Stromal cell of bone marrow (primary cell): ENCODE measurements around the gene PTTG1.

Source experiments
- DNase-seq: peaks from one replicate; pipeline ENCODE4 v3.0.0-alpha.2; 2012; ENCODE audit warnings: low read depth

Gene PTTG1

DNA sequence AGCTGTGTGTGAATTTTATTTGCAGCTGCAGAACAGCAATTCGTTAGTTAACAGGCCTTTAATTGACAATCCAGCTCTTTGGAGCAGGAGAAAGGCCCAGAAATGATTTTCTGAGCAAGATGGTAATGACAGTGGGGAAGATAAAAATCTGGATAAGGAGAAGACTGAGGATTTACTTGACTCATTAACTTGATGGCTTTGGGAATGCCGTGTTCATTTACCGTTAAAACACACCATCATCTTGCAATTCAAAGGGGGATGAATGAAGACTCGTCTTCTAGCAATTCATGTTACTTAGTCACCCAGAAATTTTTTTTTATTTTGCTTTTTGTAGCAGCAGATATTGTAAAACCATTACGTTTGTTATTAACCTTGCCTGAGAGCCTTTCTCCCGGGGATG is 52.0 kb downstream of the PTTG1 start:
- no peak for DNase-seq

DNA sequence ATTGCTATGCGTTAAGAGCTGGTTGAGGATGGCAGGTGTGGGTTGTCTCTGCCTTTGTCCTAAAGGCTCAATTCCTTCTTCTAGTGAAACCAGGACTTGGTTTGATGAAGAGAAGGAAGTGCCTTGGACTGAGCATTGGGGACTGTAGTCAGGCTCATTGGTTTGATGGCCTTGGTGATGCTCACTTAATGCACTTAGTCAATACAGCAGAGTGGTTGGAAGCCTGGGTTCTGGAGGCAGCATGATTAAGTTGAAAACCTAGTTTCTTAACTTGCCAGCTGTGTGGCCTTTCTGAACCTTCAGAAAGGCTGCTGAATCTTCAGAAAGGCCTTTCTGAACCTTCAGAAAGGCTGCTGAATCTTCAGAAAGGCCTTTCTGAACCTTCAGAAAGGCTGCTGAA is 52.4 kb downstream of the PTTG1 start:
- no peak for DNase-seq

DNA sequence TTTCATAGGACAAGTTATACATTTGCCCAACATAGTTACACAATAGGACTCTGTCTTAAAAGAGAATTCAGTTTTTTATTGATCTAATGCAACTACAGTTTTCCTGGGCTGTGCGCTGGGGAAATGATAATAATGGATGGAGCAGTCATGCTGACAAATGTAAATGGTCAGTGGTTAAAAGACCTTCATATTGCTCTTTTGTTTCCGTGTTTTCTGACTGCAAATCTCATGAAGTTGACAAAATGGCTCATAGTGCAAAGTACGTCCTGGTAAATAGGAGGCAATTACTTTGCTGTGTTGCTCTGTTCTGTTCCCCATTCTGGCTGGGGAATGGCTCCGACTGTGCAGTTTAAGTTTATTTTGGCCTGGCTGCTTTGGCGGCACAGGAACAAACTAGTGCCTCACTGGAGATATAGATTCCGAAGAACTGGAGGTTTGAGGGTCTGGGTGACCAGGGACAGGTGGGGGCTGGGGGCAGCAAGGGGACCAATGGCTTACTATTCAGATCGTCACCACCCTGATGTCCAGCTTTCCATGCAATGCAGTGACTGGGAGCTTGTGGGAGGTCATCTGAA is 54.3 kb downstream of the PTTG1 start:
- DNase-seq, result no peak

DNA sequence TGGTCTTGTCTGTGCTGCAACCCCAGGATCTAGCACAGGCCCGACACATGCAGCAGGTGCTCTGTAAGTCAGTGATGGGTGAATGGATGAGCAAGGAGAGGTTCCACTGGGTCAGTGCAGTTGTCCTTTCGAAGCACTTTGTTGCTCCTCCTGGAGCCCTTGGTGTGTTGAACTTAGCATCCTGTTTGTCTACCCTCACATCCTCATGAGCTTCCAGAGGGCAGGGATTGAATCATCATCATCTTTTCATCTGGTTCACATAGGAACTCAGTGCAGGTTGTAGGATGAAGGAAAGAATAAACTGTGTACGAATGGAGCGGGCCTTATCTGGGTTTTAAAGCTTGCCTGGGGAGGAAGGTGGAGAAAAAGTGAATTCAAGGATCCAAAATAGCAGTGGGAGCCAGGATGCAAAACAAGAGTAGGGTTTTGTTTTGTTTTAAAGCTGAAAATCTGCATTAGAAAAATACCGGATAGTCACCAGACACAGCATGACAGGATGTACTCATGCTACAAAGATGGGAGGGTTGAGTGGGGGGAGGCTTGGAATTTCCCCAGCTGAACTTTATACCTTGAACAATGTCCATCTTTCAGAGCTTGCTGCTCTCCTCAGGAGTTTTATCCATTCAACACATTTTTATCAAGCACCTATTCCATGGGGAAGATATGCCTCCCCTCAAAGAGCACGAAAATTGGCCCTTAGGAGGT is 55.8 kb downstream of the PTTG1 start:
- DNase-seq, result no peak

DNA sequence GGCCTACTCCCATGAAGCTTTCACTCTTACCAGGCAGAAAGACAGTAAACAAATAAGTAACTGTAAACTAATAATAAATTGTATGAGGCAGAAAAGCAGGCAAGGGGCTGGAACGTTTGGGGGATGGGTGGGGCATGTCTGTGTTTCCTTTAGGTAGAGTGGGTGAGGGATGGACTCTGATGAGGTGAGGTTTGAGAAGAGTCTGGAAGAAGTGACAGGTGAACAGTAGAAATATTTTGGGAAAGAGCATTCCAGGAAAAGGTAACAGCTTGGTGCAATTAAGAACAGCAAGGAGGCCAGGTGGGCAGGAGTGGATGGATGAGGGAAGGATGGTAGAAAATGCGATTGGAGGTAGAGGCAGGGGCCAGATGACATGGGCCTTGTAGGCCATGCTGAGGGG is 56.5 kb downstream of the PTTG1 start:
- no peak for DNase-seq
